H1 (cell line): ENCODE measurements around the gene THADA. TPM values are rescaled to one million over a fixed set of nuclear protein-coding genes. Genes with fewer than 3 reads are reported as not detected.

Experiments
- ATF3 ChIP-seq: IDR thresholded peaks from 2 replicates; pipeline ENCODE4 v1.6.1; 2011; ENCODE audit warnings: low read depth, mild to moderate bottlenecking, low read length; ENCODE audit not compliant: insufficient read depth
- SAP30 ChIP-seq: fragments of 300-600 bp; sonication (generic); IDR thresholded peaks from 2 replicates; pipeline ENCODE4 v1.7.1; 2012; ENCODE audit warnings: low read length, moderate library complexity, mild to moderate bottlenecking, inconsistent platforms; ENCODE audit not compliant: insufficient read depth, insufficient replicate concordance
- polyA plus RNA-seq, 7 experiments: library from polyadenylated mRNA; depleted of rRNA in 3 of 7; stranded (reverse) in 5 of 7; unstranded in 2 of 7; fragments of >200 nt in 5 of 7; fragments of 200-250 nt in 2 of 7; gene quantifications; 1 replicate in 5 of 7; 2 replicates in 1 of 7; 4 replicates in 1 of 7; pipeline versions ENCODE4 v1.2.1 to v1.2.3, GENCODE V29; 2011 to 2013; ENCODE audit warnings: missing spikeins in 2 of 7, mixed read lengths in 2 of 7
- total RNA-seq: library from RNA; stranded (reverse); fragmentation: NEBNext Ultra II Directional; extraction: Animal tissue kit (Norgen Biotek cat#: 25700); gene quantifications from 2 replicates; pipeline ENCODE4 v1.2.1, GENCODE V29; 2021

Gene THADA
- total and polyA plus RNA-seq, 2 of the 8 experiments (the other 6 are each of a cell fraction or from before 2014, with no cell fraction given), result 22.4 to 26.8 TPM

GRCh38 chr2:43197588-43197896 lies 398.3 kb downstream of the THADA start (continued):
- TF ChIP-seq ATF3 (no peak), SAP30 (no peak)
